Measurements from ENCODE around the gene DHRSX. TPM values are rescaled to one million over a fixed set of nuclear protein-coding genes. Genes with fewer than 3 reads are reported as not detected.

The DHRSX gene
- total RNA-seq, 2 donors from 2014 or later: 19.9 to 21.9 TPM

DNA sequence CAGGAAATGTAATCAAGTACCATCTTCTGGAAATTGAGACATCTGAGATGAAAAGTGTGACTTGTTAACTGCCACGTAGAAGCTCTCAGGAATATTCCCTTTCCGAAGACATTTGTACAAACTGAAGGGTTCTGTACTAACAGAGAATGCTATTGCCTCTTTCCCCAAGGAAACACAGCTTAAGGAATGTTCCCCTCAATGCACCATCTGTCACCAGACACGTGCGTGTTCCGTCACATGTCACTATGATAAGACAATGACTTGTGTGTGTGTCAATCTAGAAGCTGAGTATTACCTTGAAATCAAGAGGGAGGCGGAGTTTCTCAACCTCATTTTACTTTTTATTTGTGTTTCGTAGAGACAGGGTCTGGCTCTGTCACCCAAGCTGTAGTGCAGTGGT, 58.1 kb downstream of the DHRSX start:
- no peak for DNase-seq (ENCODE audit: low spot score)
- Histone ChIP-seq H3K4me1 (no peaks in the 10 kb centered on the region), H3K36me3 (peaks cover 7% of the 10 kb centered on the region), H3K27me3 (no peaks in the 10 kb centered on the region), H3K9me3 (no peaks in the 10 kb centered on the region), H3K27ac (no peak overlapping the region), H3K4me3 (no peak overlapping the region)
- no peak for TF ChIP-seq CTCF (IDR thresholded peaks at IDR 0.05)

DNA sequence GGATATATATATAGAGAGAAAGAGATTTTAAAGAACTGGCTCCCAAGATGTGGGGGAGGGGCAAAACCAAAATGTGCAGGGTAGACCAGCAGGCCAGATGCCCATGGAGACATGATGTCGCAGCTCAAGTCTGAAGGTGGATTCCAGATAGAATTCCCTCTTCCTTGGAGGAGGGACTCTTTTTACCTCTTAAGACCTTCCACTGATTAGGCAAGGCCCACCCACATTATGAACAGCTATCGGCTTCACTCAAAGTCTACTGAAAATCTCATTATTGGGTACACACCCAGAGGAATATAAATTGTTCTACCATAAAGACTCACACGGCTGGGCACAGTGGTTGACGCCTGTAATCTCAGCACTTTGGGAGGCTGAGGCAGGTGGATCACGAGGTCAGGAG, 59.3 kb downstream of the DHRSX start:
- Histone ChIP-seq H3K27me3 (no peaks in the 10 kb centered on the region), H3K36me3 (peaks cover 7% of the 10 kb centered on the region), H3K4me3 (no peak overlapping the region), H3K4me1 (no peaks in the 10 kb centered on the region), H3K9me3 (no peaks in the 10 kb centered on the region), H3K27ac (no peak overlapping the region)
- DNase-seq (ENCODE audit: low spot score): no peak
- TF ChIP-seq CTCF (IDR thresholded peaks at IDR 0.05): no peak

- Histone ChIP-seq H3K27me3 (no peaks in the 10 kb centered on the region), H3K4me1 (no peaks in the 10 kb centered on the region), H3K27ac (no peak overlapping the region), H3K9me3 (no peaks in the 10 kb centered on the region), H3K36me3 (peaks cover 7% of the 10 kb centered on the region), H3K4me3 (no peak overlapping the region)
- peak; percentile 2 for DNase-seq (ENCODE audit: low spot score)
- TF ChIP-seq CTCF (IDR thresholded peaks at IDR 0.05): no peak
Measured at GRCh38 chrX:2439613-2440012, 61.2 kb downstream of the DHRSX start.

DNA sequence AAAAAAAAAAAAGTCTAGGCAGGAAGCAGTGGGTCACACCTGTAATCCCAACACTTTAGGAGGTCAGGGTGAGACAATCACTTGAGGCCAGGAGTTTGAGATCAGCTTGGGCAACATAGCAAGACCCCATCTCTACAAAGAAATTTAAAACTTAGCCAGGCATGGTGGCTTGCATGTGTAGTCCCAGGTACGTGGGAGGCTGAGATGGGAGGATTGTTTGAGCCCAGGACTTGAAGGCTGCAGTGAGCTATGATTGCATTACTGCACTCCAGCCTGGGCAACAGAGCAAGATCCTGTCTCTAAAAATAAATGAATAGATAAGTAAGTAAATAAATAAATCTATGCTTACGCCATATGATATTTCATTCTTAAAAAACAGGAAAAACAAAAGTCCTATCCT, 65.3 kb downstream of the DHRSX start:
- Histone ChIP-seq H3K9me3 (no peaks in the 10 kb centered on the region), H3K27me3 (no peaks in the 10 kb centered on the region), H3K27ac (no peak overlapping the region), H3K4me3 (no peak overlapping the region), H3K4me1 (no peaks in the 10 kb centered on the region), H3K36me3 (peaks cover 12% of the 10 kb centered on the region)
- TF ChIP-seq CTCF (IDR thresholded peaks at IDR 0.05): no peak
- DNase-seq (ENCODE audit: low spot score): no peak

- Histone ChIP-seq H3K4me3 (no peak overlapping the region), H3K27me3 (no peaks in the 10 kb centered on the region), H3K36me3 (peaks cover 7% of the 10 kb centered on the region), H3K4me1 (no peaks in the 10 kb centered on the region), H3K27ac (no peak overlapping the region), H3K9me3 (no peaks in the 10 kb centered on the region)
- DNase-seq (ENCODE audit: low spot score): no peak
- TF ChIP-seq CTCF (IDR thresholded peaks at IDR 0.05): no peak
Measured at GRCh38 chrX:2434270-2435163, 66.3 kb downstream of the DHRSX start.

Measured in right atrium auricular region (tissue), 2 donors.